Heart right ventricle (tissue), 16 donors: ENCODE data around the gene RALGPS1. TPM values are rescaled to one million over a fixed set of nuclear protein-coding genes. Genes with fewer than 3 reads are reported as not detected.
A peak's percentile ranks its signal among the peaks of the same experiment; 100 is the strongest.

Experiments used
- ATAC-seq, 8 donors: fragments of 200-7000 bp; cut with Tn5 transposase; one replicate each; pipeline ENCODE4 v1.9.1; 2020; ENCODE audit warnings: mild to moderate bottlenecking in 8 of 8, moderate library complexity in 8 of 8, moderate number of reproducible peaks in 1 of 8
- DNase-seq, 2 donors: peaks; one replicate each; pipeline ENCODE4 v3.0.0-alpha.2; 2020
- H3K27ac ChIP-seq, 10 donors: fragments of 200-600 bp; sonication (generic) in 2 of 10; one replicate each; pipeline versions ENCODE4 v1.5.0 to v1.8.0; 2020 to 2022; ENCODE audit warnings: mild to moderate bottlenecking in 3 of 10
- H3K27me3 ChIP-seq, 7 donors: fragments of 200-600 bp; one replicate each; pipeline ENCODE4 v1.8.0; 2021 to 2022; ENCODE audit warnings: mild to moderate bottlenecking in 2 of 7
- H3K36me3 ChIP-seq, 9 donors: fragments of 200-600 bp; sonication (generic) in 1 of 9; one replicate each; pipeline versions ENCODE4 v1.5.0 to v1.8.0; 2020 to 2022; ENCODE audit warnings: mild to moderate bottlenecking in 2 of 9
- H3K4me1 ChIP-seq, 9 donors: fragments of 200-600 bp; sonication (generic) in 1 of 9; one replicate each; pipeline versions ENCODE4 v1.5.0 to v1.8.0; 2020 to 2022; ENCODE audit warnings: mild to moderate bottlenecking in 4 of 9
- H3K4me3 ChIP-seq, 10 donors: fragments of 200-600 bp; sonication (generic) in 2 of 10; one replicate each; pipeline versions ENCODE4 v1.5.0 to v1.8.0; 2020 to 2022; ENCODE audit warnings: mild to moderate bottlenecking in 7 of 10, moderate library complexity in 2 of 10
- H3K9me3 ChIP-seq, 11 donors: fragments of 200-600 bp in 10 of 11; sonication (generic) in 2 of 11; one replicate each; pipeline versions ENCODE4 v1.5.0 to v1.8.0; 2013 to 2022; ENCODE audit warnings: mild to moderate bottlenecking in 2 of 11, control low read depth in 1 of 11, moderate library complexity in 1 of 11
- WGBS, 2 donors: extraction: QIAGEN DNeasy Blood & Tissue Kit; methylation state at CpG; one replicate each; pipeline ENCODE4 v1.1.7; 2013; ENCODE audit warnings: inconsistent platforms in 1 of 2; 5-methylcytosine and 5-hydroxymethylcytosine counted together
- intact Hi-C, 10 donors: fragments of 100-400 bp; cut with DNase I; formaldehyde crosslinking; loops; one replicate each; pipeline versions ENCODE4 v1.11.1 to v1.14.2; 2022
- polyA plus RNA-seq, 2 donors: library from polyadenylated mRNA; stranded (reverse); fragments of 200-250 nt; gene quantifications; one replicate each; pipeline ENCODE4 v1.2.3, GENCODE V29; 2013
- total RNA-seq, 10 donors: library from RNA; stranded (reverse); fragmentation: NEBNext Ultra II Directional in 3 of 10; extraction: Animal tissue kit (Norgen Biotek cat#: 25700) in 3 of 10; gene quantifications; one replicate each; pipeline versions ENCODE4 v1.2.1 to v1.2.4, GENCODE V29; 2021 to 2023
- TF ChIP-seq, protein P1 (sequence below), 9 donors: fragments of 200-600 bp; sonication (generic) in 2 of 9; IDR thresholded peaks; one replicate each; pipeline versions ENCODE4 v1.5.0 to v1.8.0; 2021 to 2022; ENCODE audit warnings: antibody characterized with exemption in 9 of 9, mild to moderate bottlenecking in 5 of 9, moderate library complexity in 1 of 9
- donor health status: Arrhythmogenic right ventricular cardiomyopathy.
- donor health status: ischemic (EF 13 %, LVEDD 7.1; RV severe dilation, severe dysfunction).
- donor health status: healthy with polysubstance abuse.
- donor health status: DM: no; HTN: yes; CAD: no.
- donor health status: DM: no; HTN: no; CAD: no.
- donor health status: ischemic (EF 25% LVEDD 6.9; RV normal size, moderate dysfunction).
- donor health status: ischemic (EF 25% LVEDD 5.7; RV mildly dilated, moderate dysfunction).
- donor health status: healthy.
- donor health status: DM: yes; HTN: yes; CAD: no.
- donor health status: Ischemic cardiomyopathy.
- donor health status: ischemic (EF 35%, LVEDD 5.7; RV mildly dilated, moderate dysfunction).
- donor health status: nonischemic (EF 11% LVEDD 7.7; RV severe dilation, severe dysfunction).
- donor health status: DM: yes; HTN: yes; CAD: no.
- donor health status: PGD.
- donor health status: ischemic (EF 29% LVEDD 5.4; RV normal size, mild dysfunction).
- donor health status: nonischemic (EF 23%, LVEDD 6.1; RV moderate dilation, normal function).

RALGPS1 gene
- total and polyA plus RNA-seq, 12 donors, result 4.2 to 25.0 (median 16.8) TPM

DNA sequence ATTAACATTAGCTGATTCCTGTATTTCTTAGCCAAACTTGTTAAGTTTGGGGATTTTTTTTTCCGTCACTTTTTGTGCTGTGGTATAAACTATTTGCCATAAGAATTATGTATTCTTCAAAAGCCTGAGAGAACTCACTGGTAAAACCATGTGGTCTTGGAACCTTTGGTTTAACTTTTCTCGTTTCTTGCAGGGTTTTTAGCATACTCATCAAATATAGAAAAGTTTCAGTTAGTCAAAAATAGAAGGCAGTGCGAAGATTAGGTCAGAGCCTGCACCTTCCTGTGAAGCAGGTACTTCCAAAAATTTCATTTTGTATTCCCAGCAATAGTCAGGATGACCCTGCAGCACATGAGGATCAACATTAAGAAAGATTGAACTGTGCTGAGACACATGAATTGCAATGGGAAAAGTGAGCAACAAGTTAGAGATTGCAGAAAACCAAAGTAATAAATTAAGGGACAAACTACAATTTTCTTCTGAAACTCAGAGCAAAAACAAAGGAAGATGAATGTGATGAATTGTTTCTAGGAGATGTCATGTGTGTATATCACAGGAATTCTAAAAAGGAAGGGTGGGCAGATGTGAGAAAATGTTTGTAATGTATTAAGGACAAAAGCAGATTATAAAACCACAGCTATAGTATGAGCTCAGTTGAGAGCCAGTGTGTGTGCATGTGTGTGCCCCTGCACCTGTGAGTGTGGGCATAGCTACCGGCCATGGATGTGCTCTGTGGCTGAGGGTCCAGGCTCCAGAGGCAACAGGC lies 105.6 kb downstream of the RALGPS1 start:
- H3K36me3 ChIP-seq, result no peaks in the 10 kb centered on the region
- H3K27ac ChIP-seq, result peak overlapping the region in 1 of 10 donors; percentile 85
- intact Hi-C loops, result loop anchor here in 2 of 10 donors (5.0 kb wide), 1 partner anchor 33 kb away; no protein-coding TSS in a partner anchor
- H3K4me1 ChIP-seq, result peaks cover 5 to 49% (median 31%) of the 10 kb centered on the region in 9 donors
- no peaks in the 10 kb centered on the region for H3K9me3 ChIP-seq
- TF ChIP-seq, protein P1, sequence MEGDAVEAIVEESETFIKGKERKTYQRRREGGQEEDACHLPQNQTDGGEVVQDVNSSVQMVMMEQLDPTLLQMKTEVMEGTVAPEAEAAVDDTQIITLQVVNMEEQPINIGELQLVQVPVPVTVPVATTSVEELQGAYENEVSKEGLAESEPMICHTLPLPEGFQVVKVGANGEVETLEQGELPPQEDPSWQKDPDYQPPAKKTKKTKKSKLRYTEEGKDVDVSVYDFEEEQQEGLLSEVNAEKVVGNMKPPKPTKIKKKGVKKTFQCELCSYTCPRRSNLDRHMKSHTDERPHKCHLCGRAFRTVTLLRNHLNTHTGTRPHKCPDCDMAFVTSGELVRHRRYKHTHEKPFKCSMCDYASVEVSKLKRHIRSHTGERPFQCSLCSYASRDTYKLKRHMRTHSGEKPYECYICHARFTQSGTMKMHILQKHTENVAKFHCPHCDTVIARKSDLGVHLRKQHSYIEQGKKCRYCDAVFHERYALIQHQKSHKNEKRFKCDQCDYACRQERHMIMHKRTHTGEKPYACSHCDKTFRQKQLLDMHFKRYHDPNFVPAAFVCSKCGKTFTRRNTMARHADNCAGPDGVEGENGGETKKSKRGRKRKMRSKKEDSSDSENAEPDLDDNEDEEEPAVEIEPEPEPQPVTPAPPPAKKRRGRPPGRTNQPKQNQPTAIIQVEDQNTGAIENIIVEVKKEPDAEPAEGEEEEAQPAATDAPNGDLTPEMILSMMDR (IDR thresholded peaks at IDR 0.05), result no peak
- H3K4me3 ChIP-seq, result no peak overlapping the region
- DNase-seq, result no peak
- 90 to 92% methylated on average over 4 of the region's 4 CpGs for WGBS, 2 donors
- no peaks in the 10 kb centered on the region for H3K27me3 ChIP-seq
- ATAC-seq, result no peak

DNA sequence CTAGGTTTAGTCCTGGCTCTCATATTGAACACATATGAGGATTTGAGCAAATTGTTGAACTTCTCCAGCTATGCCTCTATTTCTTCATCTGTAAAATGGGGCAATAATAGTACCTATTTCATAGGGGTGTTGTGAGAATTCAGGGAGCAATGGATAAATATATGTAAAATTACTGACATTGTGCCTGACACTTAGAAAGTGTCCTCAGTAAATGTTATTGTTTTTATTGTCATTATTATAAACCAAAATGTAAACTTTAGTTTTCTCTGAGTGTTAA lies 106.2 kb downstream of the RALGPS1 start:
- ATAC-seq, result no peak
- no peak overlapping the region for H3K4me3 ChIP-seq
- TF ChIP-seq, protein P1 (IDR thresholded peaks at IDR 0.05), result no peak
- intact Hi-C loops, result loop anchor here in 2 of 10 donors (5.0 kb wide), 1 partner anchor 33 kb away; no protein-coding TSS in a partner anchor
- H3K9me3 ChIP-seq, result no peaks in the 10 kb centered on the region
- H3K4me1 ChIP-seq, result peaks cover 5 to 44% (median 30%) of the 10 kb centered on the region in 9 donors
- no peaks in the 10 kb centered on the region for H3K27me3 ChIP-seq
- H3K27ac ChIP-seq, result peak overlapping the region in 9 of 10 donors; percentile 19 to 86 (median 77)
- DNase-seq, result no peak
- H3K36me3 ChIP-seq, result no peaks in the 10 kb centered on the region

DNA sequence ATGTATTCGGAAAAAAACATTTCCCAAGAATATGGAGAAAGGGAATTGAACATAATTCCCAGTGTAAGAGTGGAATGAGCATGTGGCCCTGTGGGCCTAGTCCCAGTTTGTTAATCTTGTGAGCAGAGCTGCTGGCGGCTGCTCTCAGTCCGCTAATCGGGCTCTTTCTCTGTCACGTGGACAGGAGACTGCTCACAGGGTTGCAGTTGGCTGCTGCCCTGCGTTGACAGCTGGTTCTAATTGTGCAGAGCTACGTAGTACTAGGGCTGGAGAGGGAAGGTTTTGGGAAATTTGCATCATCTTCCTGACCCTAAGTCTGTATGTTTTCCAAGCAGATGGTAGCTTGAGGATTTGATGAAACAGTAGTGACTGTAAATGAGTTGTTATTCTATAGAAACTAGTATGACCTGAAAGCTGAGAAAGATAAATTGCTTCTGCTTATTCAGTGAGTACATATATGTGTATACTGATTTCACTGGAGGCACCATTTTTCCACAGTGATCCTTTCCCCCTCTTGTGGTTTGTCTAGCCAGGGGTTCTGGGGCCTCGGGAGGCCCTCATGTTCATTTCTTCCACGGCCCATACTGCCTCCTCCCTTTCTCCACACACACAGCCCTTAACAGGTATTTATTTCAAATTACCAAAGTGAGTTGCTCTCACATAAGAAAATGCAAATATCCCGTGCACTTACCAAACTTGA lies 107.2 kb downstream of the RALGPS1 start:
- peak overlapping the region; percentile 19 to 86 (median 82) for H3K27ac ChIP-seq
- DNase-seq (peak; percentile 84 to 91), ATAC-seq (peak; percentile 97 to 100 (median 99))
- H3K4me3 ChIP-seq, result no peak overlapping the region
- no peaks in the 10 kb centered on the region for H3K27me3 ChIP-seq
- TF ChIP-seq, protein P1 (IDR thresholded peaks at IDR 0.05), result no peak
- H3K36me3 ChIP-seq, result no peaks in the 10 kb centered on the region
- H3K4me1 ChIP-seq, result peaks cover 5 to 43% (median 30%) of the 10 kb centered on the region in 9 donors
- H3K9me3 ChIP-seq, result no peaks in the 10 kb centered on the region
- intact Hi-C loops, result loop anchor here in 2 of 10 donors (5.0 kb wide), 1 partner anchor 35 kb away; no protein-coding TSS in a partner anchor
- WGBS, 2 donors, result 37 to 47% methylated on average over 10 of the region's 10 CpGs

DNA sequence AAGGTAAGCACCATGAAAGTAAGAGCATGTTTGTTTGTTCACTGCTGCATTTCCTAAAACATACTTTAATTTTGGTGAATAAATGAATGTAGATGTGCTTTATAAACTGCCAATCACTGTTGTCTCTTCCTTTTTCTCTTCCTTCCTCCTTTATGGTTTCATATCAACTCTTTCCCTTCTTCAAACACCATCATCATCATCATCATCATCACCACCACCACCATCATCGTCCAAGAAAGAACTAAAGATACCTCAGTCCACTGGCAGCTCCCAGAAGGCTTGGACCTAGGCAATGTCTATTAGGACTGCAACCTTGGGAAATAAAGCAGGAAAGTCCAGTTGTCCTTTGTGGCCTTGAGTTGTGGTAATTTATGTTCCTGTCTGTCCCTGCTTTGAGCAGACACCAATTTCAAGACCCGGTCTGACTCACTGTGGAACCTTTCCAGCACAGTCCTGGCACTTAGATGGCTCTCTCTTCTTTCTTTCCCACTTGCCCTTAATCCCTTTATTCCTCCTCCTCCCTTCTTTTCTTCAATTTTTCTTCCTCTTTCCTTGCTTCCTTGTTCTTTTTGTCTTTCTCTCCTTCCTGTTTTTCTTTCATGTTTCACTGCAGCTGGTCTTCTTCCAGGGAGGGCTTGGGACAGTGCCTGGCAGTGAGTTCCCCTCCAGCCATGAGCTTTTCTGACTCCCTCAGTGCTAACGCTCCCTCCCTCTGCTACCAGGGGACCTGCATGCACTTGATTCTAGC lies 108.5 kb downstream of the RALGPS1 start:
- TF ChIP-seq, protein P1 (IDR thresholded peaks at IDR 0.05), result no peak
- Histone ChIP-seq H3K36me3 (no peaks in the 10 kb centered on the region), H3K4me3 (no peak overlapping the region), H3K4me1 (peaks cover 5 to 43% (median 30%) of the 10 kb centered on the region in 9 donors), H3K27ac (peak overlapping the region in 9 of 10 donors; percentile 32 to 86 (median 84)), H3K9me3 (no peaks in the 10 kb centered on the region), H3K27me3 (no peaks in the 10 kb centered on the region)
- DNase-seq, result peak in 1 of 2 donors; percentile 27
- peak in 3 of 8 donors; percentile 18 to 28 (median 22) for ATAC-seq
- intact Hi-C loops, result loop anchor here in 2 of 10 donors (5.0 kb wide), 1 partner anchor 36 kb away; no protein-coding TSS in a partner anchor
- WGBS, 2 donors, result 58 to 79% methylated on average over 3 of the region's 3 CpGs
